SH-SY5Y (cell line): ENCODE results near the gene HRAS.

Experiments
- GATA2 ChIP-seq: IDR thresholded peaks from 2 replicates; pipeline ENCODE4 v1.6.1; 2011; ENCODE audit warnings: mild to moderate bottlenecking, low read depth, low read length
- GATA3 ChIP-seq: IDR thresholded peaks from 2 replicates; pipeline ENCODE4 v1.6.1; 2011; ENCODE audit warnings: low read depth, mild to moderate bottlenecking, low read length, moderate library complexity

GRCh38 chr11:503179-503981 is 32.0 kb downstream of the HRAS start:
- TF ChIP-seq GATA3 (no peak), GATA2 (no peak)
